Renal cortical epithelial cell (primary cell): ENCODE results near the gene ANKRD6. TPM values are rescaled to one million over a fixed set of nuclear protein-coding genes. Genes with fewer than 3 reads are reported as not detected.

Experiments
- DNase-seq: peaks from one replicate; pipeline ENCODE4 v3.0.0-alpha.2; 2011; ENCODE audit warnings: low read depth
- total RNA-seq: library from RNA; depleted of rRNA; stranded (reverse); fragments of >200 nt; gene quantifications from 2 replicates; pipeline ENCODE4 v1.2.3, GENCODE V29; 2014

ANKRD6 gene
- total RNA-seq, 1 donor from 2014 or later: 13.4 TPM

- DNase-seq: no peak
Observed at GRCh38 chr6:89509777-89510281, 76.9 kb downstream of the ANKRD6 start.

DNA sequence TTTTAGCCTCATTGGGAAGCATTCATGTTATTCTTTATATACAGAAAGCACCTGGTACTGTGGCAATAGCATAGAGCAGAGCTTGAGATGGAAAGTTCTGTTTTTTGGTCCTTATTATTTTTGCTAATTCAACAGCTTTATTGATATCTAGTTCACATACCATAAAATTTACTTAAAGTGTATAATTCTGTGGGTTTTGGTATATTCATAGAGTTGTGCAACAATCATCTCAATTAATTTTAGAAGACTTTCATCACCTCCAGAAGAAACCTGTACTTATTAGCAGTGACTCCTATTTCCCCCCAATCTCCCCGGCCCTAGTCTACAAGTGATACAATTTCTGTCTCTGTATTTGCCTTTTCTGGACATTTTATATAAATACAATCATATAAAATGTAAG is 77.4 kb downstream of the ANKRD6 start:
- no peak for DNase-seq

DNA sequence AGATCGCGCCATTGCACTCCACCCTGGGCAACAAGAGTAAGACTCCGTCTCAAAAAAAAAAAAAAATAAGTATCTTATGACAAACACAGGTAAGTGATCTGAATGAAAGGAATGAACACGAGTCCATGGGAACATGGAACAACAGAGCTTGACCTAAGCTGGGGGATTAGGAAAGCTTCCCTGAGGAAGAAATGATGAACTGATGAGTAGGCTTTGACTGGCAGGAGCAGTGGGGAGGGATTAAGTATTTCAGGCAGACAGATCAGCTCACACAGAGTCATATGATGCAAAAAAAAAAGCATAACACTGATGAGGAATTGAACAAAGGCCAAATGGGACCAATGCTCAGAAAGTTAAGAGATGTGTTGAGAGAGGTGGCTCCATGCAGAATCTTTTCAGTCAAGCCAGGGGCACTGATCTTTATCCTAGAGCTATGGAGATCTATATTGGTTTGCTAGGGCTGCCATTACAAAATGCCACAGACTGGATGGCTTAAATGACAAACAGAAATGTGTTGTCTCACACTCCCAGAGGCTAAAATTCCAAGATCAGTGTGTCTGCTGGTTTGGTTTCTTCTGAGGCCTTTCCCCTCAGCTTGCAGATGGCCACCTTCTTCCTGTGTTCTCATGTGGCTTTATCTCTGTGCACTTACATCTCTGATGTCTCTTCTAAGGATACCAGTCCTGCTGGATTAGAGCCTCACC is 85.6 kb downstream of the ANKRD6 start:
- no peak for DNase-seq

DNA sequence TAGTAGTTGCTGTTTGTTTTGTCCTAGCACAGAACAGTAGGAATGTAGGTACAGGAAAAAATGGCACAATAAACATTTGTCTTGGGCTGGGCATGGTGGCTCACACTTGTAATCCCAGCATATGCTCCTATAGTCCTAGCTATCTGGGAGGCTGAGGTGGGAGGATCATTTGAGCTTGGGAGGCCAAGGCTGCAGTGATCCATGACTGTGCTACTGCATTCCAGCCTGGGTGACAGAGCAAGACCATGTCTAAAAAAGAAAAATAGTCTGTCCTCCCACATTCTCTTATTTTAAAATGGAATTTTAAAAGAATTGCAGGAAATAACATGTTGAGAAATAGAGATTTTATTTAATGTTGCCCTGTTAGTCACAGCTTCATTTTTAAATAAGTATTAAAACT is 87.8 kb downstream of the ANKRD6 start:
- DNase-seq: no peak

GRCh38 chr6:89522778-89523177 is 89.8 kb downstream of the ANKRD6 start:
- no peak for DNase-seq

- no peak for DNase-seq
Observed at GRCh38 chr6:89525786-89526562, 93.0 kb downstream of the ANKRD6 start.

DNA sequence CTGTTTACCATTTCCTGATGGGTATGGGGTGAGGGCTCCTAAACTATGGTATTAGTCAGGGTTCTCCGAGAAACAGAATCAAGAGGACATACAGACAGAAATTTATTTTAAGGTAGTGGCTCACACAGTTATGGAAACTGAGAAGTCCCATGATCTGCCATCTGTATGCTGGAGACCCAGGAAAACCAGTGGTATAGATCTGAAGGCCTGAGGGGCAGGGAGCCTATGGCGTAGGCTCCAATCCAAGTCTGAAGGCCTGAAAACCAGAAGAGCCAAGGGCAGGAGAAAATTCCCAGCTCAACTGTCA is 93.6 kb downstream of the ANKRD6 start:
- DNase-seq: no peak

GRCh38 chr6:89527634-89528033 is 94.7 kb downstream of the ANKRD6 start:
- peak; percentile 69 for DNase-seq

DNA sequence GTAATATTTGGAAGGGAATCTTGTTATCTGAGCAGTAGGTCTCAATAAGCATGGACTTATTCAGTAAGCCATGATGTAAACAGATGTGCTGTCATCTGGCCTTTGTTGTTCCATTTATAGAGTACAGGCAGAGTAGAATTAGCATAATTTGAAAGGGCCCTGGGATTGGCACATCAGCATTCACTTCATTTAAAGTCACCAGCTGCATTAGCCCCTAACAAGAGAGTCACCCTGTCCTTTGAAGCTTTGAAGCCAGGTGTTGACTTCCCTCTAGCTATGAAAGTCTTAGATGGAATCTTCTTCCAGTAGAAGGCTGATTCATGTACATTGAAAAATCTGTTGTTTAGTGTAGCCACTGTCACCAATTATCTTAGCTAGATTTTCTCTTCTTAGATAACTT is 95.9 kb downstream of the ANKRD6 start:
- DNase-seq: no peak

DNA sequence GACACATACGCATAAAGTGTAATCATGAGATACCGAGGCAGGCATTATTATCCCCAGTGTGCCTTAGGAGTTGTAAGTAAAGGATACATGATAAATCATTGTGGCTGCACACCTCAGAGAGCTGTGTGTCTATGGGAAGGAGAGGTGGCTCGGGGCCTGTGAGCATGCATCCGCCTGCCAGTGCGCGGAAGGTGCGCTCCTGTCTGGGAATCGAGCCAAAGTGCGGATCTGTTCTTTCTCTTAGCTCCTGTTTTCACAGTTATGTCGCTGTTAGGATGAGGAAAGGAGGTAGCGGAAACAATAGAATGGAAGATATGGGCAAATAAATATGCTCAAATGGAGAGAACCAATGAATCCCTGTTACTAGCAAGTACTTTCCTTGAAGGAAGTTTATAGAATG is 98.0 kb downstream of the ANKRD6 start:
- DNase-seq: no peak

DNA sequence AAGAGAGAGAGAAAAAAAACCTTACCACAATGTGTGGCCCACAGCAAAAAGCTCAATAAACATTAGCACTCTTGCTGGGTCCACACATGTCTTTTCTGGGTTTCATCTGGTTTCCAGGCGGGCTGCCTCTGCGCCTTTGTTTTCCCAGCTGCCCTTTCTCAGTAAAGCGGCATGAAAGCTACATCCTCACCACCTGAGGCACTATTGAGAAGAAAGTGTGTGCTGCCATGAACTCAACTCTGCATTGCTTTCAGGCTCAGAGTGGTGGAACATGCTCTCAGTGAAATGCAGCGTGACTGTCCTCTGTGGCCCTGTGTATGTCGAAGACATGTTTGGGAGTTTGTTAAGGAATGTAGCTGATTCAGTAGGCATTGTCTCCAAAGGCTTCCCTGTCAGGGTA is 103.3 kb downstream of the ANKRD6 start:
- DNase-seq: no peak

DNA sequence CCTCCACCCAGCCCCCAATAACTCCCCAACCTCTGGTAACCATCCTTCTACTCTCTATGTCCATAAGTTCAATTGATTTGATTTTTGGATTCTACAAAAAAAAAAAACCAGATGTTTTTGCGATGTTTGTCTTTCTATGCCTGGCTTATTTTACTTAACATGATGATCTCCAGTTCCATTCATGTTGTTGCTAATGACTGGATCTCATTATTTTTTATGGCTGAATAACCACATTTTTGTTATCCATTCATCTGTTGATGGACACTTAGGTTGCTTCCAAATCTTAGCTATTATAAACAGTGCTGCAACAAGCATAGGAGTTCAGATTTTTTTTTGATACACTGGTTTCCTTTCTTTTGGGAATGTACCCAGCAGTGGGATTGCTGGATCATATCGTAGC is 106.8 kb downstream of the ANKRD6 start:
- DNase-seq: no peak

DNA sequence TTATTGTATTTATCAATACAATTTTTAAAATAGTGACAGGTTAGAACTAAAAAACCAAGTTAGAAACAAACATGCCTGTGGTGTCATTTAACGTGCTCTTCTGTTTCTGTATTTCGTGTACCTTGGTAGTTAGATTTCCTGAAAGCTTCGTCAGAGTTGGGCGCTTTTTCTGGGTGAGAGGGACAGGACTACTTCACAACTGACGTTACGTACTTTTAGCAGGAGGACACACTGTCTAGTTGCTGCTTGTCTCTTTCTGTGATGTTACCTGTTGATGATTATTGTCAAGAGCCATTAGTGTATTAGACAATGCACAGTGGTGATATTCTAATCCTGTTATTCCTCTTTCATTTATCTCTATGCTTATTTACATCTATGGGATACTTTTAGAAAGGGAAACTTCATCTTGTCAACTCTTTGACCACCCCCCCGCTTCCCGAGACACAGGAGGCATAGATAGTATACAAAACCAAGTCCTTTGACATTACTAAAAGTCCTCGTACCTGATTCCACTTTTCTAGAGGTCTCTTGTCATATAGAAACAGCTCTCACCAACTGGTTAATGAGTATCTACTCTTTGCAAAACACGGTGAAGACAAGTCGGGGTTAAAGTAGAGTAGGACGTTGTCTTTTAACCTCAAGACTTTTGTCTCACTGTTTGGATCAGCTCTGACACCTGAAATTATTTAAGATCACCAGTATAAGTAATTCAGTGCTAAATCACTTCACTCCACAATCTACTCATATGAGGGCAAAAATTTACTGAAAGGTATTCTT is 109.3 kb downstream of the ANKRD6 start:
- no peak for DNase-seq

DNA sequence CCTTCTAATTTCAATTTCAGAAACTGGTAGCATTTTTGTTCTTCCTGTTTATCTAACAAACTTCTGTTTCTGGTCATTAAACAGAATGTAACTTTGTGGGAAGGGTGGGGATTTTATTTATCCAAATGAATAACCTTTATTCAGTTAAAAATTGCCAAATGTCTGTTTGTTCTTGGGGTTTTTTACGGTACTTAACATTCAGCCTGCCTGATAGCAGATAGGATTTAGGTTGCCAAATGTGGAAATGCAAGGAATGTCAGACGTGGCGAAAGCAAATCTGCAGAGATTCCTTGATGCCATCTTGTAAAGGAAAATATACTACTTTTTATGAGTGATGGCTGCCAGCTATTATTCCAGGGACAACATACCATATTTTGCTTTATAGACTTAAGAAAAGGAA is 109.9 kb downstream of the ANKRD6 start:
- peak; percentile 43 for DNase-seq

DNA sequence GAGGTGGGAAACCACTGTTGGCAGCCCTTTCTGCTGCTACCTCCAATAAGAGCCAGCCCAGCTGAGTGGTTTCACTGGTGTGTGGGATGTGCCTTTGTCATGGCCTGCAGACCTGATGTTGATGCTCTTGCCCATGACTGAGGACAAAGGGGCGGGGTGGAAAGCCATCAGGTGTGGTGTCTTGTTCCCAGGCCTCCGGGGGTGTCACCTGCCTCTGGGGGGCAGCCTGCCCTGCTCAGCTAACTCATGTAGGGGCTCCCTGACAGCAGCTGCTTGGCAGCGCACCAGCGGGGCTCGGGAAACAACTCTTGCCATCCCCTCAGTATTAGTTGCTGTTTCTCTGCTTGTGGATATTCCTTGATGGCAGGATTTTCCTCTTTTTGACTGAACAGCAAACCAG is 114.3 kb downstream of the ANKRD6 start:
- DNase-seq: no peak

GRCh38 chr6:89553431-89553830 is 120.5 kb downstream of the ANKRD6 start:
- DNase-seq: no peak

GRCh38 chr6:89554106-89554505 is 121.2 kb downstream of the ANKRD6 start:
- no peak for DNase-seq

DNA sequence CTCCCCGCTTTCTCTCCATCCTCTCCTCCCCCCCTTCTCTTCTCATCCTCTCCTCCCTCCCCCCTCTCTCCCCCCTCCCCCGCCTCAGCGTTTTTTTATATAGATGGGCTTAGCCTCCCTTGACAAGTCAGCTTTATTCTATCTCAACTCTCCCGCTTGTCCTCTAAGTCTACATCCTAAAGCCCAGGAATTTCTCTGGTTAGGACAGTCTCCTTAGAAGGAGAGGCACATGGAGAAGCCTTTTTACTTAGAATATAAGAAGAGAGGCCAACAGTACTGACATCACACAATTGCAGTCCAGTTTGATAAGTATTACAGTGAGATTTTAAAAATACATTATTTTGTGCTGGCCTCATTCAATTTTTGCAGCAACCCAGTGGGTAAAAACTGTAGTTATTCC is 122.1 kb downstream of the ANKRD6 start:
- DNase-seq: no peak

GRCh38 chr6:89555806-89556205 is 122.9 kb downstream of the ANKRD6 start:
- DNase-seq: no peak

DNA sequence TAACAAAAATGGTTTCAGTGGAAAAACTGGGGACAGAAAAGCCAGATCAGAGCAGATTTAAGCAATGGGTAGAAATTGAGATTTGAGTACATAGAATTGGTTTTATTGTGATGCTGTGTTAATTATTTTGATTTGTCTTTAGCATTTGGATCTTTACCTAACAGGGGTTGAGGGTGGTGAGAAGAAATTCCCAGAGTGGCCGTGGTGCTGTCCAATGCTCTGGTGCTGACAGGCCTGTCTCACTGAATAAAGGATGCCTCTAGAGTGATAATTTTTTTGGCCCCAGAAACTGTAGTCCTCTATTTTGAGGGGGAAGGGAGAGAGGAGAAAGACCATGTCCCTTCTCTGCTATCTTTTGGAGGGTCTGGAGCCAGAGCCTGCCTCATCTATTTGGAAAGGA is 126.5 kb downstream of the ANKRD6 start:
- no peak for DNase-seq

DNA sequence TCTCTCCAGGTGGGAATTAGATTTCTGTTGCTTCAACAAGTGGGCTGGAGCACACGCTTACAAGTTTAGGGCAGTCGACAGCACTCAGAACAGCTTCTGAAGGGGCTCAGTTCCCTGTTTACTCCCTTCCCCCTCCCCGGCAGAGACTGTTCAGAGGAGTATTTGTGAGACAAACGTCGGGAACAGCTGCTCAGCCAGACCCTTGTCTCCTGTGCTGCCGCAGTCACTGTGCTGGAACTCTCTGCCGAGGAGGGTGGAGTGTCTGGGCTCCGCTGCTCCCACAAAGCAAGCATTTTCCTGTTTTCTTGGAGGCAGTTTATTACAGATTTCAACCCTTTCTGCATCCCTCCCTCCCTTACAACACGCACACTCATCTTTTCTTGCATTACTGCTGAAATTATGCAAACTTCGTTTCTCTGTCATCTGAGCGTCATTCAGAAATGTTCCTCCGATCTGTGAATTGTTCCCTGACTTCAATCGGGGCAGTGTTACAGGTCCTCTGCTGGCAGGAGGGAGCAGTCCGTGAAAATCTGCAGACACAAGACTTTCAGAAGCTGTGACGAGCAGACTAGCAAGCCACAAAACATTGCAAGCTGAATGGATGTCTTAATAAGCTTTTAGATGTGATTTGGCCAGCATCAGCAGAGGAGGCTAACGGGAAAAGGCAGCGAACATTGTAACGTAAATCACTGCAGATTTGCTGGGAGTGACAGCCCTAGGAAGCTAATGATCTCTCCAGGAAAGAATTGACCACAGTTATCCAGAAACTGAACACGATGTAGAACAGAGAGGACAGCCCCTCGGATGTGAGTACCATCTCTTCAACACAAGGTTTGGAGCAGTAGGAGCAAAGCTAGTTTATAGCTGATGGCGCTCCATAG is 129.4 kb downstream of the ANKRD6 start:
- no peak for DNase-seq

DNA sequence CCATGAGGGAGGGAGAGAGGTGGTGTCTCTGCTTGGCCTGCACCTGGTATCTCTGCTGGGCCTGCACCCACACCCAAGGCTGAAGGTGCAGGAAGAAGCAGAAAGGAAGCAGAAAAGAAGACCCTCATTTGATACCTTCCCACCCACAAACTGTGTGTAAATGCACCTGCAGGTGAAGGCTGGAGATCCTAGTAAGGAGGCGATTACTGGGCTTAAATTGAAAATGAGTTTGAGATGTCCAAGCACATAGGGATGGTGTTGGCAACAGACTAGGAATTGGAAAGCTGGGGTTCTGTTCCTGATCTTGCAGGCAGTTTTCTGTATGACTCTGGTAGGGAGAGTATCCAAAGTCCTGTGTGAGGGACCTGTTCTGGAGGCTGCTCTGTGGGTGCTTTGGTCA is 130.9 kb downstream of the ANKRD6 start:
- no peak for DNase-seq
